Frontal cortex (tissue), 4 donors: ENCODE measurements around the gene ICA1. TPM values are rescaled to one million over a fixed set of nuclear protein-coding genes. Genes with fewer than 3 reads are reported as not detected.

ENCODE experiments used
- DNase-seq, 2 donors: peaks; one replicate each; pipeline ENCODE4 v3.0.0; 2012; ENCODE audit warnings: low spot score in 2 of 2
- FAIRE-seq: peaks from 2 replicates; lab custom pipeline; 2012; peaks lifted over from hg19 to GRCh38; lab: Jason Lieb, UNC
- total RNA-seq: library from RNA; depleted of rRNA; stranded (reverse); fragments of >200 nt; gene quantifications from one replicate; pipeline ENCODE4 v1.2.3, GENCODE V29; 2014
- donor health status: control.
- donor health status: control.
- donor health status: control.

The ICA1 gene
- total RNA-seq, 1 donor from 2014 or later, result 42.4 TPM

DNA sequence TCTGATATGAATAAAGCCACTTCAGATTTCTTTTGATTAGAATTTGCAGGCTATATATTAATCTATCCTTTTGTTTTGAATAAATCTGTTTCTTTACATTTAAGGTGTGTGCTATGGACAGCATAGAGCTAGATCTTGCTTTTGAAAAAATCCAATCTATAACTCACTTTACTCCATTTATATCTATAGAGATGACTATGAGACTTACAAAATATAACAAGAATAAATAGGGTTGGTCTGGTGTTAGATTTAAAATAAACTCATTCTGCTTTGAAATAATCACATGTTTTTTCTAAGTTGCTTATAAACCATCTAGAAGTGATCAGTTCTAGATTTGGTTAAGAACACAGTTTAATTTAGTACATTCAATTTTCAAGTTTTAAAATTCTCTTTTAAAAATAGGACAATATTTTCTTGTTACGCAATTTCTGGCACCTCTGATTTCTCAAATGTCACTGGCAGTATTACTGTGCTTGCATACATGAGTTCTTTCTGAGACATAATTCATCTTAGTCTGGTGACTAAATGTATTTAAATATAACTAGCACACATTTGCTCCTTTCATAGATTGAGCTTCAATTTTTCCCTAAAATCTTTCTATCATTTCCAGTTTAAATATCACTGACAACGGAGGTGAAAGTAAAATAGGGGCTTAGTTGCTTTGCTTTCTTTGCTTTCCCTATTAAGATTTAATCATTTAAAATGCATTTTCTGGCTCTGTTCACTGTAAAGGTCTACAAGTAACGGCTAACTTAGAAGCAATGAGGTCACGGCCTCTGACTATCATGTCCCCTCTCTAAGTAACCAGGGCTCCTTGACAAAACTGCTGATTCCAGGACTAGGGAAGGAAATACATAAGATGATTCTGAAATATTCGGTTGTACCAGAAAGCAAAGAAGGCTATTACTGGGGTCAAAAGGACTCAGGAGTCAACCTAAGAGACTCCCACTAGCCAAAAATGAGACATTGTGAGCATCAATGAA is 89.3 kb downstream of the ICA1 start:
- DNase-seq, result no peak

GRCh38 chr7:8169171-8169570 is 92.8 kb downstream of the ICA1 start:
- FAIRE-seq, result no peak

More for the DNA sequence above, 89.3 kb downstream of the ICA1 start:
- FAIRE-seq, result peak; percentile 30

GRCh38 chr7:8168336-8168735 is 93.6 kb downstream of the ICA1 start:
- FAIRE-seq (no peak), DNase-seq (no peak)

More at GRCh38 chr7:8169171-8169570, 92.8 kb downstream of the ICA1 start:
- no peak for DNase-seq

- FAIRE-seq (no peak), DNase-seq (no peak)
These were observed 96.8 kb downstream of the ICA1 start for GRCh38 chr7:8165150-8165549.

GRCh38 chr7:8162181-8162580 is 99.8 kb downstream of the ICA1 start:
- FAIRE-seq (no peak), DNase-seq (no peak)

DNA sequence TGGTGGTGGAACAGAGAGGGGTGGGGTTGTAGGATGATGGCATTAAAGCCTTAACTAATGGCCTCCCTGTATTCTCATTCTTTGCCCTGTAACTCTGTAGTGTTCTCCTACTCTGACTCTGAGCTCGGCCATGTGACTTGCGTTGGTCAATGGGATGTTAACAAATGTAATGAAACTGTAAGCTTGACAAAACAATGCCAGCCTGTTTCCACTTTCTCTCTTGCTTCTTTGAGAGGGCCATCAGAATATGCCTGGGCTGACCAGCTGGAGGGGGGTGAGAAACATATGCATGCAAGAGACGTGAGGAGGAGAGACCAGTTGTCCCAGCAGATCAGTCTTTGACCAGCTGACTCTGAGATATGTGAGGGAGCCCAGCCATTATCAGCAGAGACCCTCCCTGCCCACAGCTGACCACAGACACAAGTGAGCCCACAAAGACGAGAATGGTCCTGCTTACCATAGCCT is 100.6 kb downstream of the ICA1 start:
- DNase-seq (no peak), FAIRE-seq (no peak)

DNA sequence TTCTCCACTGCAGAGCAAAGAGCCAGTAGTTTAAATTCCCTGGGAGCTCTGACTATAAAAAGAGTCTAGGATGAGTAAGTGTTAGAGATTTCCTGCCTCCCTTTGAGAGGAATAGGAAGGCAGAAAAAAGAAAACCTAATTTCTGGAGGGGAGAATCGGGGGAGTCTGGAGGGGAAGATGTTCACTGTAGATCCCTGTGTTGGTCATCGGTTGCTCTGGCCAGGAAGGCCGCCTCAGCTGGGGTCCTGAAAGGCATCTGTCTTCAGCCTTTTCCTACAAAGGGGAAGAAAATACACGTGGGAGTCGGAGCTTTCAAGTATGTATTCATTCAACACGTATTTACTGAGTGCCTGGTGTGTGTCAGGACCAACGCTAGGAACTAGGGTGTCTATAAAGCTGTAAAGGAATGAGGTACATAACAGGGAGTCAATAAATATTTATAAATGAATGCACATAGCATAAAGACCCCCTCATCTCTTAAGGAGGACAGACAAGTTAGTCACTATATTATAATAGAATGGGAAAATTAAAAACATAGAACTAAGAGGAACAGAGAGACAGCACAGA is 101.1 kb downstream of the ICA1 start:
- DNase-seq, result no peak
- FAIRE-seq, result no peak

DNA sequence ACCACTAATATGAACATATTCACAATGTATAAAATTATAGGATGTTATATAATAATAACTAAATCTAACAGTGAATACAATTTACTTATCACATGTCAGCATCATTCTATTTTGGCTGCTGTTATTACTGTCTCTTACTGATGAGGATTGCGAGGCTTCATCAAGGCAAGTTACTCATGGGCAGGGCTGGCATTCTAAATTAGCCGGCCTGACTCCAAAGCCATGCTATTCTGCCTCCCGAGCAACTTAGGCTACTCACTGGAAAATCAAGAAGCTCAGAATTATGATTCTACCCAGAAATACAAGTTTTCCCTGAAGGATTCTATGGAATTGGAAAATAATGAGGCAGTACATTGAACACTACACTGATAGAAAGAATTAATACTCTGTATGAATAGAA is 101.7 kb downstream of the ICA1 start:
- no peak for FAIRE-seq
- DNase-seq, result no peak

DNA sequence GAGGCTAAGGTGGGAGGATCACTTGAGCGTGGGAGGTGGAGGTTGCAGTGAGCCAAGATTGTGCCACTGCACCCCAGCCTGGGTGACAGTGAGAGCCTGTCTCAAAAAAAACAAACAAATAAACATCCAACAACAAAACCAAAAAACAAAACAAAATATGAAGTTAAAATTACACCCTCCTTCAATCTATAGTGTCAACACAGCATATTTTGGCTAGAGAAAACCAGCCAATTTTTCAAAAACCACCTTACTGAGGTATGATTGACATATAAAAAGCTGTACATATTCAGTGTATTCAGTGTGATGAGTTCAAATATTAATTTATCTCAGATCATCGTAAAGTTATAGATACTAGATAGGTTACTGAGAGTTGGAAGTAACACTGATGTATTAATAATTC is 102.4 kb downstream of the ICA1 start:
- no peak for DNase-seq
- no peak for FAIRE-seq

GRCh38 chr7:8157296-8157695 is 104.7 kb downstream of the ICA1 start:
- FAIRE-seq (no peak), DNase-seq (no peak)

- FAIRE-seq (no peak), DNase-seq (no peak)
These were observed 106.1 kb downstream of the ICA1 start for GRCh38 chr7:8155836-8156235.

DNA sequence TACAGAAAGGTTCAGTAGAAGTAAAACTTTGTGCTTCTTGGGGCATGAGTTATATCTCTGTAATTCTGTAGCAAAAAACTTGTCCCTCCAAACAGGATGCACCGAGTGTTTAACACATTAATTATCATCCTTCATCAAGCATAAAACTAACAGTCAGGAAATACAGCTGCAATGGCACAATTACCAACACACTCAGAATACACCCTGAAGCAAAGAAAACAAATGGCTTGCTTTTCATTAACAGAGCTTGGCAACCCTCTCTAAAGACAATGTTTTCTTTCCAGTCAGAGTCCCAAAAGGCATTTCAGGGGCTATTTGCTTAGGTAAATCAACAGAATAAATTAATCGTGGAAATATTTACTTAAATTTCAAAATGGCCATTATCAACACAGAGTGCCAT is 107.7 kb downstream of the ICA1 start:
- FAIRE-seq (no peak), DNase-seq (no peak)

DNA sequence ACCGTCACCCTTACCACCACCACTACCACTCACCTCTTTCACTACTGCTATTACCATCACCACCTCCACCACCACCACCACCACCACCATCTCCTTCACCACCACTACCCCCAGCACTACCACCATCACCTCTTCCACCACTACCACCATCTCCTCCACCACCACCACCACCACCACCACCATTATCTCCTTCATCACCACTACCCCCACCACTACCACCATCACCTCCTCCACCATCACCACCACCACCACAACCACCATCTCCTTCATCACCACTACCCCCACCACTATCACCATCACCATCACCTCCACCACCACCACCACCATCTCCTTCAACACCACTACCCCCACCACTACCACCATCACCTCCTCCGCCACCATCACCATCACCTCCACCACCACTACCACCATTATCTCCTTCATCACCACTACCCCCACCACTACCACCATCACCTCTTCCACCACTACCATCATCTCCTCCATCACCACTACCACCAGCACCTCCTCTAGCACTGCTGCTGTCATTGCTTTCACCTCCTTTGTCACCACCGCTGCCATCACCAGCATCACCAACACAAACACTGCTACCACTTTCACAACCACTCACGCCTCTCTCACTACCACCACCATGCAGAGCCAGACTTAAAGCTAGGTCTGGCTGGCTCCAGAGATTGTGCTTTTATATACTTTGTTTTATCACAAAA is 109.3 kb downstream of the ICA1 start:
- DNase-seq (no peak), FAIRE-seq (no peak)

DNA sequence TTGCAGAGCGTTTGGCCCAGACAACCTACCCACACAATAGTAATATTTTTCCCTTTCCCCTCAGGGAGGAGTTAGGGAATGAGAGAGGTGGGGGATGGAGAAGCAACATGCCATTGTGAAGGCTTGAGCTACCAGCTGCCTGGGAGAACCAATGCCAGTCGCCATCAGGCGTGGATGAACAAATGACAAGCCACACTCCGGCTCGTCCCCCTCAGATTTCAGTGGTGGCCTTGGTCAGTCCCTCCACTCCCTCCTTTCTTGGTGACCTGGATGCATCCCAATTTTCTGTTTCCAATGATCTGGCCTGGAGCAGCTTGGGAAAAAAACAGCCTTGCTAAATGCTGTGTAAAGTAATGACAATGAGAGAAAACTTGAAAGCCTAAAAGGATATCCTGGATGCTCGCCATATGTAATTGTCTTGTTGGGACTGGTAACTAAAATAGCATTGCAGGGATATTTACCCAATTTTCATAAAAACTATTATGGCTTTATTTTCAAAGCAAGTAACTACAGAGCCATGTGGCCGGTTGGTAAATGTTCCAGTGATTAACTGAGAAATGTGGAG is 110.7 kb downstream of the ICA1 start:
- no peak for FAIRE-seq
- DNase-seq, result no peak

DNA sequence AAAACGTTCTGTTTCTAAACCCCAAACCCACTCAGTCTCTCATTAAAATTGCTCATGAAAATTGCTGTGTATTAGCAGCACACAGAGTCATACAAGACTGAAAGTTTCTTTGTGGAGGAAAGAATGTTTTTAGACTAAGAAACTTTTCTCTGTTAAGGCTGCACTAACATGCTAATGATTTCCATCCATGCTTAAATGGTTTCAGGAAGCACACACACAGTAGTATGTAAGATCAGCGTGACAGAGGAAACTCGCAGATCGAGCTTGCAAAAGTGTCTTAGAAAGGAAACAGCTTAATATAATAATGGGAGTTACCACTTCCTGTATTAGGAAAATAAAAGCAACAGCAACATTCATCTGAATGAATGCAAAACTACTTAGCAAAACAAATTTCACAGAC is 112.7 kb downstream of the ICA1 start:
- FAIRE-seq, result no peak

DNA sequence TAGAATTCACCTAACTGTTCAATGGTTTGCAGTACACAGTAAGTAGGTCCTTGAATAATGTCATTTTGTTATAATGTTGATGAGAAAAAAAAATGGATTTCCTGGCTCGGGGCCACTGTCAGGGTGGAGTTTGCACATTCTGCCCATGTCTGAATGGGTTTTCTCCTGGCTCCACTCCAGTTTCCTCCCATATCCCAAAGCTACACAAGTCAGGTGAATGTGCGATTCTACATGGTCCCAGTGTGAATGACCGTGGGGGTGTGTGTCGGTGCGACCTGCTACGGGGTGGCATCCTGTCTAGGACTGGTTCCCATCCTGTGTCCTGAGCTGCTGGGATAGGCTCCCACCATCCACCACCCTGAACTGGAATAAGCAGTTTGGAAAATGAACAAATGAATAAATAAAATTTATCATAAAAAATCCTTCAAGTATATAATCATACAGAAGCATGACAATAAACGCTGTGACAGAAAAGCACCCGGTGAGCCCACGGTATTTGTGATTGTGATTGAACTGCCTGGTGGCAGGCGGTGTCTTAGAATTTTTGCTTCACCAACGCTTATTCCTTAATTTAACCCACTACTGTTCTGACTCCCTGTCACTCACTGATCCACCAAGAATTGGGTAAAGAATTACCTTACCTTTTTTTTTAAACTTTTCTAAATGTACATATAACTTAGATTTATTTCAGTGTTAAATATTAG is 114.1 kb downstream of the ICA1 start:
- FAIRE-seq (no peak), DNase-seq (no peak)

More for the DNA sequence above, 112.7 kb downstream of the ICA1 start:
- DNase-seq, result no peak

GRCh38 chr7:8146788-8147413 is 115.1 kb downstream of the ICA1 start:
- FAIRE-seq (no peak), DNase-seq (no peak)

- DNase-seq (no peak), FAIRE-seq (no peak)
These were observed 115.7 kb downstream of the ICA1 start for GRCh38 chr7:8146106-8146787.

DNA sequence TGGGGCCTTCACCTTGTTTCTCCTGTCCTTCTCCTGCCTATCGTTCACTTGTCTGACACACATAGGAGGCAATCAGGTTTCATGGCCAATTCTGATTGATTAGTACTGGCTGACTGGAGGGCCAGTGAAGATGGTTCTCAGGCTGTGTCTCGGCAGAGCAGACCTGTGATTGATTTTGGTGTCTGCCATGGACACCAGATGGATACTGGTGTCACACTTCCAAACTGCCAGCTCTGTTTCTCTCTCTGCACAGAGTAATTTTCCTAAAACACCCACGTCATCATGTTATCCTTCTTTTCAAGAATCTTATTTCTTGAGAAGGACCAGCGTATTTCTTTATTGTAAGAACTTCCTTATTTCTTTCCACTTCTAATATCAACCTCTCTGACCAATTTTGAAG is 117.1 kb downstream of the ICA1 start:
- DNase-seq, result no peak
- FAIRE-seq, result no peak
